Measurements from ENCODE around the gene PLEKHA8.

PLEKHA8 gene

GRCh38 chr7:30082686-30083085 is 54.5 kb downstream of the PLEKHA8 start:
- no peak for TF ChIP-seq TAF1 (IDR thresholded peaks at IDR 0.05; ENCODE audit: borderline replicate concordance, insufficient read depth, low read length)
- TF ChIP-seq SIN3A (IDR thresholded peaks at IDR 0.05; ENCODE audit: borderline replicate concordance, insufficient read depth, low read length), result no peak
- no peak for TF ChIP-seq POLR2AphosphoS5 (IDR thresholded peaks at IDR 0.05; ENCODE audit: low read depth, low read length)
- no peak for TF ChIP-seq REST (IDR thresholded peaks at IDR 0.05; ENCODE audit: insufficient read depth in 1 of 2, low read depth in 2 of 2, low read length in 2 of 2)
- no peak for TF ChIP-seq FOXP2 (optimal IDR thresholded peaks at IDR 0.05; ENCODE audit: borderline replicate concordance, extremely low read depth, extremely low read length, insufficient read depth)

GRCh38 chr7:30083334-30083733 is 55.1 kb downstream of the PLEKHA8 start:
- TF ChIP-seq FOXP2 (optimal IDR thresholded peaks at IDR 0.05; ENCODE audit: borderline replicate concordance, extremely low read depth, extremely low read length, insufficient read depth) (no peak), REST (IDR thresholded peaks at IDR 0.05; ENCODE audit: insufficient read depth in 1 of 2, low read depth in 2 of 2, low read length in 2 of 2) (no peak), POLR2AphosphoS5 (IDR thresholded peaks at IDR 0.05; ENCODE audit: low read depth, low read length) (no peak), SIN3A (IDR thresholded peaks at IDR 0.05; ENCODE audit: borderline replicate concordance, insufficient read depth, low read length) (no peak), TAF1 (IDR thresholded peaks at IDR 0.05; ENCODE audit: borderline replicate concordance, insufficient read depth, low read length) (no peak)

- TF ChIP-seq SIN3A (IDR thresholded peaks at IDR 0.05; ENCODE audit: borderline replicate concordance, insufficient read depth, low read length), result no peak
- no peak for TF ChIP-seq REST (IDR thresholded peaks at IDR 0.05; ENCODE audit: insufficient read depth in 1 of 2, low read depth in 2 of 2, low read length in 2 of 2)
- TF ChIP-seq TAF1 (IDR thresholded peaks at IDR 0.05; ENCODE audit: borderline replicate concordance, insufficient read depth, low read length), result no peak
- TF ChIP-seq FOXP2 (optimal IDR thresholded peaks at IDR 0.05; ENCODE audit: borderline replicate concordance, extremely low read depth, extremely low read length, insufficient read depth), result no peak
- no peak for TF ChIP-seq POLR2AphosphoS5 (IDR thresholded peaks at IDR 0.05; ENCODE audit: low read depth, low read length)
These were observed 56.0 kb downstream of the PLEKHA8 start for GRCh38 chr7:30084212-30084611.

GRCh38 chr7:30086529-30086928 is 58.3 kb downstream of the PLEKHA8 start:
- TF ChIP-seq REST (IDR thresholded peaks at IDR 0.05; ENCODE audit: insufficient read depth in 1 of 2, low read depth in 2 of 2, low read length in 2 of 2), result no peak
- no peak for TF ChIP-seq TAF1 (IDR thresholded peaks at IDR 0.05; ENCODE audit: borderline replicate concordance, insufficient read depth, low read length)
- no peak for TF ChIP-seq POLR2AphosphoS5 (IDR thresholded peaks at IDR 0.05; ENCODE audit: low read depth, low read length)
- TF ChIP-seq SIN3A (IDR thresholded peaks at IDR 0.05; ENCODE audit: borderline replicate concordance, insufficient read depth, low read length), result no peak
- TF ChIP-seq FOXP2 (optimal IDR thresholded peaks at IDR 0.05; ENCODE audit: borderline replicate concordance, extremely low read depth, extremely low read length, insufficient read depth), result no peak

GRCh38 chr7:30087371-30087770 is 59.2 kb downstream of the PLEKHA8 start:
- no peak for TF ChIP-seq REST (IDR thresholded peaks at IDR 0.05; ENCODE audit: insufficient read depth in 1 of 2, low read depth in 2 of 2, low read length in 2 of 2)
- TF ChIP-seq POLR2AphosphoS5 (IDR thresholded peaks at IDR 0.05; ENCODE audit: low read depth, low read length), result no peak
- no peak for TF ChIP-seq FOXP2 (optimal IDR thresholded peaks at IDR 0.05; ENCODE audit: borderline replicate concordance, extremely low read depth, extremely low read length, insufficient read depth)
- no peak for TF ChIP-seq SIN3A (IDR thresholded peaks at IDR 0.05; ENCODE audit: borderline replicate concordance, insufficient read depth, low read length)
- no peak for TF ChIP-seq TAF1 (IDR thresholded peaks at IDR 0.05; ENCODE audit: borderline replicate concordance, insufficient read depth, low read length)
